HG03025 (cell line): Measurements from ENCODE around the gene KRTAP12-3.

ENCODE experiments used
- ATAC-seq: cut with Tn5 transposase; IDR thresholded peaks from one replicate; pipeline ENCODE4 v1.9.1; 2021; ENCODE audit warnings: mild to moderate bottlenecking, moderate library complexity; ENCODE audit not compliant: unreplicated experiment, low FRiP score

KRTAP12-3 gene

GRCh38 chr21:44700101-44701022 lies 42.6 kb downstream of the KRTAP12-3 start:
- no peak for ATAC-seq

- no peak for ATAC-seq
Observed at GRCh38 chr21:44701023-44701400, 43.3 kb downstream of the KRTAP12-3 start.

- no peak for ATAC-seq
Observed at GRCh38 chr21:44701541-44701940, 43.8 kb downstream of the KRTAP12-3 start.

- ATAC-seq = no peak
Observed at GRCh38 chr21:44702111-44702972, 44.6 kb downstream of the KRTAP12-3 start.

- ATAC-seq = no peak
Observed at GRCh38 chr21:44702973-44703730, 45.4 kb downstream of the KRTAP12-3 start.

GRCh38 chr21:44703731-44704635 lies 46.3 kb downstream of the KRTAP12-3 start:
- no peak for ATAC-seq

- ATAC-seq = no peak
Observed at GRCh38 chr21:44704636-44705001, 46.9 kb downstream of the KRTAP12-3 start.

- ATAC-seq = no peak
Observed at GRCh38 chr21:44706026-44706705, 48.4 kb downstream of the KRTAP12-3 start.

- ATAC-seq = no peak
Observed at GRCh38 chr21:44706706-44707581, 49.2 kb downstream of the KRTAP12-3 start.
